ENCODE data around the gene ZSWIM6.

The ZSWIM6 gene

DNA sequence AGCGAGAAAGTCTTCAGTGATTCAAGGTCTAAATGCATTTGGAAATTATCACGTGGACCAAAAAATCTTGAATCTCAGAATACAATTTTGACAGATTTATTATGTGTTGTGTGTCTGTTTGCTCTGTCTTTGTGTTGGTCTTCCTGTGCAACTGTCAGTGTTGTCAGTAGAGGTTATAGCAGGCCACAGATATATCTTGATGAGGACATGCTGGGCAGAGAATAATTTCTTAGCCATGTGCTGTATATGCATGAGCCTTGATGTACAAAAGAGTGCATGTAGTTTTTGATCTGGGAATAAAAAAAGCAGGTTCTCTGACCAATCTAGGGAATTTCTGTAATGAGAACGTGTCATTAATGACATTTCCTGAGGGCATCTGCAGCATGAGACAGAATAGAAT lies 57.6 kb downstream of the ZSWIM6 start:
- TF ChIP-seq CTCF (IDR thresholded peaks at IDR 0.05; ENCODE audit: extremely low read depth, missing control alignments) = no peak
- no peak for DNase-seq (ENCODE audit: low spot score)

DNA sequence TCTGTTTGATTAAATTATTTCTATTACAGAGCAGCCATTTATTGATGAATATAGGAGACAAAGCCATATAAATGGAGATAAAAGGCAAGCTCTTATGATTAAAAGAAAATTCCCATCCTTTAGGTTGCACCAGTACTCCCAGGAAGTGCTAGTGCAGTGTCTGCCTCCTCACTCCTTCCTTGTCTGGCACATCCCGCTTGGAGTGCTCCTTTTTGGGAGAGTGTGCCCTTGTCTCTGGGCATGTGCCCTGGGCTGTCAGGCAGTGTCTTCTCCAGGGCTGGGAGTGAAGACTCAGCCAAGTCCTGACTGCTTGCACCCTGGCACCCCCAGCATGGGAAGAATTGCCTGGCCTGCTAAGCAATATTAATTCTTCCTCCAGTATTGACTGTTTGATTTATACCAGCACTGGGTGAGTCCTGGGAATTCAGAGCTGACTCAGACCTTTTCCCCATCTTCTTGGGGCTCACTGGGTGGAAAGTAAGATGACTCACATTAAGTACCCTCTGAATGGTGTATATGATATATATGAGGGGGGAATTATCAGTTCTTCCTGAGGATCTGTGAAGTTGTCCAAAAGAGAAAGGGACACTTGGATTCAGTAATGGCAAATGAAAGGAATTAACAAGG lies 62.1 kb downstream of the ZSWIM6 start:
- DNase-seq (ENCODE audit: low spot score) = no peak

DNA sequence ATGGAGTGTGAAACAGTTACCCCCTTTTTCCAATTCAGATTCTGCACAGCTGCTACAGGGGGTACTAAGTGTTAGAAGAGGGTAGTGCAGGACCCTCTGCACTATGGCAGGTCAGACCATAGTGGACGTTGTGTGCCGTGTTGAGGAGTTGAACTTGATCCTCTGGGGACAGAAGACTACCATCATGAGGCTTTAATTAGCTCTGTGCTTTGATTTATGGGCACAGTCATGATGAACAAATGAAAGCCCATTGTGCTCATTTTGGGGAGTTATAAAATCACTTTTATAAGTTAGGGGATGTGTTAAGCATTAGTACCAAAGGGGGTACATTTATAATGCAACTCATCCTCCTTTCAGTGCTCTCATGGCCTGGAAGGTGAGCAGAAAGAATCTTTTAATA lies 62.7 kb downstream of the ZSWIM6 start:
- no peak for DNase-seq (ENCODE audit: low spot score)
- TF ChIP-seq CTCF (IDR thresholded peaks at IDR 0.05; ENCODE audit: extremely low read depth, missing control alignments) = no peak

More for the DNA sequence above, 62.1 kb downstream of the ZSWIM6 start:
- TF ChIP-seq CTCF (IDR thresholded peaks at IDR 0.05; ENCODE audit: extremely low read depth, missing control alignments) = no peak

DNA sequence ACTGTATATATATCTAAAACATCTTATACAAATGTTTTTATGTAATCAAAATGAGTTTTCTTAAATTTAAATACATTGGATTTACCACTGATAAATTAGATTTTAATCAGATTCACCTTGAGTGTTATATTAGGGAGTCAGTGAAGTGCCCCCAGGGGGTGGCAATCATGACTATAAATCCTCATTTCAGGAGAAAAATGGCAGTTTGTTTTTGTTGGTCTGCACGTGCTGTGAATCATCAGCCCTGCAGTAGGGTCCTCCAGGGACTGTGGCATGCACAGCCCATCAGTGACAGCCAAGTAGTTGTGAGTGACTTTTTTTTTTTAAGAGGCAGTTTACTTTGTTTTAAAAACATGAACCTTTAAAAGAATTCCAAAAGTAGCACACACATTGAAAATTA lies 65.2 kb downstream of the ZSWIM6 start:
- no peak for TF ChIP-seq CTCF (IDR thresholded peaks at IDR 0.05; ENCODE audit: extremely low read depth, missing control alignments)
- DNase-seq (ENCODE audit: low spot score) = no peak

DNA sequence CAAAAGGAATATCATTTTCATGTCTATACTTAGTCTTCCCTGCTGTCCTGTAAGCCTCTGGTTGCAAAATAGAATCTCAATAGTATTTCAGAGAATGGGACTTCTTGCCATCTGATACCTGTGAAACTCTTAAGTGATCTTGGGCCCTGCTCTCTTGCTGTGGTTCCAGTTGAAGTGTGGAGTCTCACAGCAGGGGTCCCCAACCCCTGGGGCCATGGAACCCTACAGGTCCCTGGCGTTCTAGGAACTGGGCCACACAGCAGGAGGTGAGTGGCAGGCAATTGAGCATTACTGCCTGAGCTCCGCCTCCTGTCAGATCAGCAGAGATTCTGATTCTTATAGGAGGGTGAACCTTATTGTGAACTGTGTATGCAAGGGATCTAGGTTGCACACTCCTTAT lies 65.9 kb downstream of the ZSWIM6 start:
- no peak for TF ChIP-seq CTCF (IDR thresholded peaks at IDR 0.05; ENCODE audit: extremely low read depth, missing control alignments)
- no peak for DNase-seq (ENCODE audit: low spot score)

- TF ChIP-seq CTCF (IDR thresholded peaks at IDR 0.05; ENCODE audit: extremely low read depth, missing control alignments) = no peak
- no peak for DNase-seq (ENCODE audit: low spot score)
Measured at GRCh38 chr5:61398440-61398839, 66.4 kb downstream of the ZSWIM6 start.

DNA sequence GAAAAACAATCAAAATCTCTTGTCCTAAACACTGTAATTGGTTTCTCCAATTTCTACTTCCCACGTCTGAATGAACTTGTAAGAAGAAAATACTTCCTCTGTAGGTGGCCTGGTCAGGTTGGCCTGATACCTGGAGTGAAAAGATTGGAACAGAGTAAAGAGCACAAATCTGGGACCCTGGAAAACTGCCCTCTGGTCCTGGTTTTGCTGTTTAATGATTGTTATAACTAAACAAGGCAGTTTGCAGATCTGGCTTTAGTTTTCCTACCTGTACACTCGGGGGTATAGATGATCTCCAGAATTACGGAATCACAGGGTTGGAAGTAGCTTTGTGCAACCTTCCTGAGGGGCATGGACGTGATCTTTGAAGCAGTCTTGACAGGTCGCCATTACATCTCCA lies 67.6 kb downstream of the ZSWIM6 start:
- no peak for TF ChIP-seq CTCF (IDR thresholded peaks at IDR 0.05; ENCODE audit: extremely low read depth, missing control alignments)
- no peak for DNase-seq (ENCODE audit: low spot score)
